8988T (cell line): ENCODE measurements around the gene LSS.

Source experiments
- DNase-seq: peaks from one replicate; pipeline ENCODE4 v3.0.0; 2011

Gene LSS

GRCh38 chr21:46218906-46219590 is 9.5 kb downstream of the LSS start:
- DNase-seq: no peak

- no peak for DNase-seq
These were observed 10.9 kb downstream of the LSS start for GRCh38 chr21:46217511-46218196.

GRCh38 chr21:46216132-46216747 is 12.3 kb downstream of the LSS start:
- no peak for DNase-seq

- no peak for DNase-seq
These were observed 13.0 kb downstream of the LSS start for GRCh38 chr21:46215436-46216131.

GRCh38 chr21:46214478-46215340 is 13.9 kb downstream of the LSS start:
- no peak for DNase-seq

- DNase-seq: no peak
These were observed 14.8 kb downstream of the LSS start for GRCh38 chr21:46213620-46214286.

- no peak for DNase-seq
These were observed 15.7 kb downstream of the LSS start for GRCh38 chr21:46212721-46213484.

- DNase-seq: no peak
These were observed 16.5 kb downstream of the LSS start for GRCh38 chr21:46211786-46212720.

- DNase-seq: no peak
These were observed 17.2 kb downstream of the LSS start for GRCh38 chr21:46211376-46211775.

GRCh38 chr21:46210378-46211136 is 18.0 kb downstream of the LSS start:
- DNase-seq: no peak

- DNase-seq: no peak
These were observed 19.5 kb downstream of the LSS start for GRCh38 chr21:46208761-46209721.

- no peak for DNase-seq
These were observed 20.5 kb downstream of the LSS start for GRCh38 chr21:46207920-46208591.

- no peak for DNase-seq
These were observed 21.3 kb downstream of the LSS start for GRCh38 chr21:46207006-46207919.

- no peak for DNase-seq
These were observed 22.2 kb downstream of the LSS start for GRCh38 chr21:46206163-46207005.

GRCh38 chr21:46205766-46206162 is 22.8 kb downstream of the LSS start:
- no peak for DNase-seq
